Nephron (organoid): ENCODE data around the gene LRRC8B.
A peak's percentile ranks its signal among the peaks of the same experiment; 100 is the strongest.

Experiments
- H3K27ac Mint-ChIP-seq, 3 experiments: 2 replicates each; pipeline ENCODE4 v1.8.0; 2020; ENCODE audit warnings: mixed read lengths in 3 of 3, mild to moderate bottlenecking in 2 of 3, moderate library complexity in 1 of 3
- H3K27me3 Mint-ChIP-seq: 2 replicates; pipeline ENCODE4 v1.8.0; 2021; ENCODE audit warnings: low read depth, mild to moderate bottlenecking, moderate library complexity, mixed read lengths
- H3K36me3 Mint-ChIP-seq: 2 replicates; pipeline ENCODE4 v1.8.0; 2020; ENCODE audit warnings: low read depth, mixed read lengths
- H3K4me1 Mint-ChIP-seq: 2 replicates; pipeline ENCODE4 v1.8.0; 2020; ENCODE audit warnings: mixed read lengths
- H3K4me3 Mint-ChIP-seq, 3 experiments: 2 replicates each; pipeline ENCODE4 v1.8.0; 2020; ENCODE audit warnings: mild to moderate bottlenecking in 3 of 3, mixed read lengths in 3 of 3, moderate library complexity in 2 of 3
- H3K9me3 Mint-ChIP-seq: 2 replicates; pipeline ENCODE4 v1.8.0; 2020; ENCODE audit warnings: mixed read lengths
- TF ChIP-seq, protein P1 (sequence below), 3 experiments: fragments of 200-600 bp; sonication (generic); IDR thresholded peaks; one replicate each; pipeline ENCODE4 v1.5.0; 2021; ENCODE audit warnings: antibody characterized with exemption in 3 of 3; ENCODE audit not compliant: unreplicated experiment in 3 of 3

The LRRC8B gene

DNA sequence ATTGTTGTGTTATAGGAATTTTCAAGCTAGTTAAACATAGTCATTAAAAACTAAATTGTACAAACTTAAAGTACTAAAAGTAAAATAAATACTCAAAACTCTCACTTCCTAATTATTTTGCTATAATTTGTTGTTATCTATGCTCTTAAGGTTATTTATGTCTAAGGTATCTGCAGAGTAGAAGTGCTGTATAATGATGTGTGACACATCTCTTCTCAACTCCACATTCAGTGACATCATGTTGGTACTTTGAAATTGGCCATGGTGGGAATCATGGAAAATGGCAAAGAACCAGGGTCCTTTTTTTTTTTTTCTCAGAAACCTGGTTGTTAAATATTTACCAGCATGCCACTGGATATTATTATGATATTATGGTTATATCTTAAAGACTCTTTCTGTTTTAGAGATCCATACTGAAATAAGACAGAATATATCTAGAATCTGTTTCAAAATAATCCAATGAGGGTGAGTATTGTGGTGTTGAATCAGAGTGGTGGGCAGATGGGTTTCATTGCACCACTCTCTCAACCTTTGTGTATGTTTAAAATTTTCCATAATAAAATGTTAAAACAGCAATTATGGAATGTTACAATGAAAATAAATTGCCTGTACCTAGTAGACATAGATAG is 22.4 kb downstream of the LRRC8B start:
- no peaks in the 10 kb centered on the region for H3K36me3 Mint-ChIP-seq

DNA sequence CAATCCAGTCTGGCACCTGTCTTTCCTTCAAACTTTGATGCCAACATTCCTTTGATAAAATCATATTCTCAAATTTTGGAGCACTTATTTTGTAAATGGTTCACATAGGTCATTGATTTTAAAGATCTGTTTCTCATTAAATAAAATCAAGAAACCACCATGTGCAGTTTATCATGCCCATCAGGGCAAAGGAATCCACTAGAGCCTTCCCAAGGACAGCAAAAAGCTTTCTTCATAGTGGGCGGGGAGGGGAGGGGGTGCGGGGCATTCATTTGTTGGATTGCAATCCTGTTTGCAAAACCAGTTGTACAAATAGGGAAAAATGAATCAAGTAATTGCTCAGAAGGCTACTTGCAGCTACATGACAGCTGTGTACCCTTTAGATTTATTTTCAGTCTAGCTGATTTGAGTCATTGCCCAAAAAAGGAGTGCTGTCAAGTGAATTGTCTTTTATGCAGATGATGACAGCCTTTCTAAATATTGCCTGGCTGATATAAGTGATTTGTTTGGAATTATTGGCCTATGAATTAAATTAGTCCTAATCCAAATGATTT is 23.0 kb downstream of the LRRC8B start:
- Mint-ChIP-seq H3K27me3 (no peaks in the 10 kb centered on the region), H3K4me3 (no peak overlapping the region), H3K27ac (no peak overlapping the region), H3K36me3 (no peaks in the 10 kb centered on the region), H3K9me3 (no peaks in the 10 kb centered on the region), H3K4me1 (peaks cover under 1% of the 10 kb centered on the region)
- TF ChIP-seq, protein P1, sequence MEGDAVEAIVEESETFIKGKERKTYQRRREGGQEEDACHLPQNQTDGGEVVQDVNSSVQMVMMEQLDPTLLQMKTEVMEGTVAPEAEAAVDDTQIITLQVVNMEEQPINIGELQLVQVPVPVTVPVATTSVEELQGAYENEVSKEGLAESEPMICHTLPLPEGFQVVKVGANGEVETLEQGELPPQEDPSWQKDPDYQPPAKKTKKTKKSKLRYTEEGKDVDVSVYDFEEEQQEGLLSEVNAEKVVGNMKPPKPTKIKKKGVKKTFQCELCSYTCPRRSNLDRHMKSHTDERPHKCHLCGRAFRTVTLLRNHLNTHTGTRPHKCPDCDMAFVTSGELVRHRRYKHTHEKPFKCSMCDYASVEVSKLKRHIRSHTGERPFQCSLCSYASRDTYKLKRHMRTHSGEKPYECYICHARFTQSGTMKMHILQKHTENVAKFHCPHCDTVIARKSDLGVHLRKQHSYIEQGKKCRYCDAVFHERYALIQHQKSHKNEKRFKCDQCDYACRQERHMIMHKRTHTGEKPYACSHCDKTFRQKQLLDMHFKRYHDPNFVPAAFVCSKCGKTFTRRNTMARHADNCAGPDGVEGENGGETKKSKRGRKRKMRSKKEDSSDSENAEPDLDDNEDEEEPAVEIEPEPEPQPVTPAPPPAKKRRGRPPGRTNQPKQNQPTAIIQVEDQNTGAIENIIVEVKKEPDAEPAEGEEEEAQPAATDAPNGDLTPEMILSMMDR (IDR thresholded peaks at IDR 0.05; ENCODE audit: unreplicated experiment in 3 of 3), result no peak

More for the DNA sequence above, 22.4 kb downstream of the LRRC8B start:
- H3K27me3 Mint-ChIP-seq, result no peaks in the 10 kb centered on the region
- no peak overlapping the region for H3K4me3 Mint-ChIP-seq
- H3K9me3 Mint-ChIP-seq, result no peaks in the 10 kb centered on the region
- no peak overlapping the region for H3K27ac Mint-ChIP-seq
- TF ChIP-seq, protein P1 (IDR thresholded peaks at IDR 0.05; ENCODE audit: unreplicated experiment in 3 of 3), result no peak
- no peaks in the 10 kb centered on the region for H3K4me1 Mint-ChIP-seq

DNA sequence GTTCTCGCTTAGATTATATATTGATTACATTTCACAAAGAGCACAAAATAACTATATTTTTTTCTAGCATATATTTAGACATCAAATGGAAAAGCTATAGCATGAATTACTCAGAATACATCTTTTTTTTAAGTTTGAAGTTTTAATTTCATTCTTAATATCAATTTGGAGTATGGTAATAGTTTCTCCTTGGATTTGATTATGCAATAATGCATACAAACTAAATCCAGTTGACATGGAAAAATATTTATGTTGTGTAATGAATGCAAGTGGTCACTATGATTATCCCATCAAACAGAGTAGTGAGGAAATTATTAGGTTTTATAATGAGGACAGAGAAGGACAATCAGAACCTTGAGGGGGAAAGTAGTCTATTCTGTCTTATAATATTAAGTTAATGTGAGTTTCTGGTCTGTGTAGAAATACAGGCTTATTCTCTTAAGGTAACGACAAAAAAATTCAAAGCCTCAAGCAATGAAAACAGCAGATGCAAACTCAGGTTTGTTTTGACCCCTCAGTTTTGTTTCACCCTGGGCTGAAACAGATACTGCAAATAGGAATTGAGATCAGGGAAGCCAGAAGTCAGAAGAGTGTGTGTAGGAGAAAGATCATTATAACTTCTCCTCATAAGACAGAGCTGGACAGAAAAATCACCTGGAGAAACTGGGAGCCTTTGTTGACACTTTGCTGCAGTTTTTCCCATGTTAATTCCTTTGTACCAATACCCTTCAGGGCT is 23.7 kb downstream of the LRRC8B start:
- Mint-ChIP-seq H3K27ac (no peak overlapping the region), H3K27me3 (no peaks in the 10 kb centered on the region), H3K4me3 (no peak overlapping the region), H3K9me3 (no peaks in the 10 kb centered on the region), H3K4me1 (peaks cover 3% of the 10 kb centered on the region), H3K36me3 (no peaks in the 10 kb centered on the region)
- TF ChIP-seq, protein P1 (IDR thresholded peaks at IDR 0.05; ENCODE audit: unreplicated experiment in 3 of 3), result no peak

DNA sequence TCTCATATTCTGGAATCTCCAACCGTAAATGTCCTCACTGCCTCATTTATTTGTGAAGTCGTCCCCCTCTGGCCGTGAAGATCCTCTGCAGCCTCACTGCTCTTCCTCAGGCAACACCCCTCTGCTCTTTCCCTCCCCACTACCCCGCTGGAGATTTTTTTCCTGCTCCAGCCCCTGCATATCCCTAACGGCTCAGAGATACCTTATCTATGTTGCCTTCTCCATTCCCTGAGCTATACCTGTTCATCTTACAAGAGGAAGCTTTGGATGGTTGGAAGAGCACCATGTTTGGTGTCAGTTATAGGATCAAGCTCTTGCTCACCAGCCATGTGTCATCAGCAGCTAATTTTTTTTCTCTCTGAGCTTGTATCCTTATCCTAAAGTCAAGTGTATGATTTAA is 26.4 kb downstream of the LRRC8B start:
- TF ChIP-seq, protein P1 (IDR thresholded peaks at IDR 0.05; ENCODE audit: unreplicated experiment in 3 of 3), result no peak
- Mint-ChIP-seq H3K4me1 (peaks cover 3% of the 10 kb centered on the region), H3K36me3 (no peaks in the 10 kb centered on the region), H3K9me3 (no peaks in the 10 kb centered on the region), H3K4me3 (no peak overlapping the region), H3K27ac (no peak overlapping the region), H3K27me3 (no peaks in the 10 kb centered on the region)

DNA sequence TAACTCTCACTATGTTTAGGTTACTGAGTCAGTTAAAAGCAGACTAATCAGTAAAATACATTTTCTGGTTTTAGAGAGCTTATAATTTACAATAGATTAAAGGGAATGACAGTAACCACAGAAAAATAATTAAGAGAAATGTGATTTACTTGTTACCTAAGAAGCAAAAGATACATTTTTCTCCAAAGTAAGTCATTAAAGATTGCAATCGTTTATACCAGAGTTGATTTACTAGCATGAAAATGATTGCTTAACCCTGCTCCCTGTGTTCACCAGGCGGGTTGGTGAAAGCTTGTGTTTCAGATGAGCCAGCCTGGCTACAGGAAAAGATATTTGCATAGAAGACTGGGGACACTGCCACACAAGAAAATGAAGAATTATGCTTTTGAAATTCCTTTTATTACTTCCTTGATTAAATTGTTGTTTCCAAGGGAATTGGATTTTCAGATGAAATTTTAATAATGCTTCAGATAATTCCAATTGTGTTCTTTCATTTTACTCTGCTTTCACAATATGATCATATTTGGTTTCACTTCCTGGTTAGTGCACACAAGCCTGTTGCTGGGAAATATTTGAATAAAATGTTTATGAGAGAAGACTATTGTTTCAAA is 27.9 kb downstream of the LRRC8B start:
- Mint-ChIP-seq H3K36me3 (no peaks in the 10 kb centered on the region), H3K4me3 (no peak overlapping the region), H3K27ac (peak overlapping the region in 1 of 3 experiments; percentile 0), H3K27me3 (no peaks in the 10 kb centered on the region), H3K9me3 (no peaks in the 10 kb centered on the region), H3K4me1 (peaks cover 3% of the 10 kb centered on the region)
- TF ChIP-seq, protein P1 (IDR thresholded peaks at IDR 0.05; ENCODE audit: unreplicated experiment in 3 of 3), result no peak
